Adrenal gland (tissue), 12 donors: ENCODE data around the gene RNF222. TPM values are rescaled to one million over a fixed set of nuclear protein-coding genes. Genes with fewer than 3 reads are reported as not detected.

Experiments used
- DNase-seq, 7 donors: peaks; one replicate each; pipeline ENCODE4 v3.0.0-alpha.2; 2019 to 2020
- H3K27ac ChIP-seq, 5 donors: fragments of 200-600 bp; sonication (generic) in 4 of 5; 1 replicate in 3 of 5; 2 replicates in 2 of 5; pipeline versions ENCODE4 v1.5.1 to v1.8.0; 2016 to 2020; ENCODE audit warnings: mild to moderate bottlenecking in 1 of 5
- H3K27me3 ChIP-seq: fragments of 200-600 bp; 2 replicates; pipeline ENCODE4 v1.8.0; 2021
- H3K36me3 ChIP-seq, 2 donors: fragments of 200-600 bp; replicated peaks in 1 of 2; 1 replicate in 1 of 2; 2 replicates in 1 of 2; pipeline versions ENCODE4 v1.5.1 to v1.8.0; 2018 to 2022
- H3K4me1 ChIP-seq, 2 donors: fragments of 200-600 bp; replicated peaks in 1 of 2; 1 replicate in 1 of 2; 2 replicates in 1 of 2; pipeline versions ENCODE4 v1.5.1 to v1.8.0; 2018 to 2021
- H3K4me3 ChIP-seq, 4 donors: fragments of 200-600 bp; sonication (generic) in 3 of 4; one replicate each; pipeline ENCODE4 v1.5.1; 2016 to 2018
- H3K9me3 ChIP-seq, 3 donors: fragments of 200-600 bp; sonication (generic) in 1 of 3; replicated peaks in 1 of 3; 1 replicate in 2 of 3; 2 replicates in 1 of 3; pipeline versions ENCODE4 v1.5.1 to v1.8.0; 2016 to 2021
- POLR2A ChIP-seq, 2 donors: fragments of 450-650 bp; IDR thresholded peaks; one replicate each; pipeline ENCODE4 v1.6.1; 2017; ENCODE audit warnings: antibody characterized with exemption in 2 of 2, mild to moderate bottlenecking in 2 of 2, moderate library complexity in 1 of 2
- WGBS, 4 donors: extraction: QIAGEN DNeasy Blood & Tissue Kit in 2 of 4; methylation state at CpG; one replicate each; pipeline versions ENCODE4 v1.1.5 to v1.1.7; 2013 to 2017; 5-methylcytosine and 5-hydroxymethylcytosine counted together
- intact Hi-C, 2 donors: fragments of 100-400 bp; cut with DNase I; formaldehyde crosslinking; loops; one replicate each; pipeline versions ENCODE4 v1.14.1 to v1.15.0; 2022 to 2023
- polyA plus RNA-seq, 3 donors: library from polyadenylated mRNA; stranded (reverse); fragments of 200-250 nt in 2 of 3; fragments of 350-450 nt in 1 of 3; fragmentation: Illumina TruSeq in 1 of 3; extraction: RNeasy Lipid Tissue Mini Kit (QIAGEN cat#74804) in 1 of 3; gene quantifications; one replicate each; pipeline ENCODE4 v1.2.3, GENCODE V29; 2013 to 2014
- total RNA-seq, 9 donors: library from RNA; depleted of rRNA in 4 of 9; stranded (reverse); fragments of >200 nt in 4 of 9; fragments of 120-200 nt in 1 of 9; fragmentation: NEBNext Ultra II Directional in 1 of 9; extraction: Animal tissue kit (Norgen Biotek cat#: 25700) in 1 of 9; gene quantifications; one replicate each; pipeline versions ENCODE4 v1.1.0 to v1.2.4, GENCODE V29; 2013 to 2023
- TF ChIP-seq, protein P1 (sequence below), 6 experiments: fragments of 450-650 bp in 4 of 6; fragments of 200-600 bp in 2 of 6; sonication (generic) in 1 of 6; IDR thresholded peaks; 1 replicate in 5 of 6; 2 replicates in 1 of 6; pipeline versions ENCODE4 v1.5.1 to v1.8.0; 2016 to 2021; ENCODE audit warnings: antibody characterized with exemption in 6 of 6, mild to moderate bottlenecking in 2 of 6, moderate library complexity in 1 of 6
- donor health status: healthy with polysubstance abuse.
- donor health status: Bipolar disorder and iron deficiency.
- donor health status: DM: yes; HTN: yes; CAD: no.
- donor health status: DM: no; HTN: no; CAD: no.
- donor health status: DM: no; HTN: no; CAD: no.
- donor health status: DM: yes; HTN: yes; CAD: no.

The RNF222 gene
- total and polyA plus RNA-seq, 12 donors = not detected

DNA sequence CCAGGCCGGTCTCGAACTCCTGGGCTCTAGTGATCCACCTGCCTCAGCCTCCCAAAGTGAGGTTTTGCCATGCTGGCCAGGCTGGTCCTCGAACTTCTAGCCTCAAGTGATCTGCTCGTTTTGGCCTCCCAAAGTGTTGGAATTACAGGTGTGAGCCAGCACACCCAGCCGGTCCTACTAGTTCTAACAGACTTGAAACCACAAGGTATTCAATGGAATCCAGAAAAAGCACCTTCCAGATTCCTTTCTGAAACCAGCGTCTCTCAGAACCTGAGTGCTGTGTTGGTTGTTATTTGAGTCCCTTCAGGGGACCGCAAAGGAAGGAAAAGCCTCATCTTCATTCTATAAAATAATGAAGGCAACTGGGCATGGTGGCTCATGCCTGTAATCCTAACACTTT lies 25.2 kb downstream of the RNF222 start:
- H3K36me3 ChIP-seq = peaks cover 0 to 18% of the 10 kb centered on the region in 2 donors
- no peaks in the 10 kb centered on the region for H3K27me3 ChIP-seq
- H3K9me3 ChIP-seq = no peaks in the 10 kb centered on the region
- intact Hi-C loops = no loop called here
- no peak overlapping the region for H3K4me3 ChIP-seq
- no peak for TF ChIP-seq POLR2A (IDR thresholded peaks at IDR 0.05)
- WGBS, 4 donors = 91 to 95% (median 92%) methylated on average over 7 of the region's 7 CpGs
- no peak overlapping the region for H3K27ac ChIP-seq
- DNase-seq = no peak
- peaks cover 5 to 19% of the 10 kb centered on the region in 2 donors for H3K4me1 ChIP-seq

DNA sequence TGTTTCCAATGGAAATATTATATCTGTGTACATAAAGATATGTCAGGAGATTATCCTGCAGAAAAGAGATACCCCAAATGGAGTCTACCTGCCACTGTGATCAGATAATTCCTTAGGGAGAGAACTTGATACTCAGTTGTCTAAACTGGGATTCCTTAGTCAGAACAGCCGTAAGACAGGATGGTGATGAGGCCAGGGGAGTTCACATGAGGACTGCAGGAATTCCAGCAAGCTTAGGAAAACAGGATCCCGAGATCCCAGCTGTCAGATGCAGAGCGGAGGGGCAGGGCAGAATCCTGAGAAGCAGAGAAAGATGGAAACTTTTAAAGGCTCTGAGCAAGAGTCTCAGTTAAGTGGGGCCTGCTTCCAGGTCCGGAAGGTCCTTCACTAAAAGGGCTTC lies 25.8 kb downstream of the RNF222 start:
- WGBS, 4 donors = 75 to 89% (median 81%) methylated on average over 4 of the region's 4 CpGs
- peaks cover 0 to 13% of the 10 kb centered on the region in 2 donors for H3K36me3 ChIP-seq
- peaks cover 2 to 16% of the 10 kb centered on the region in 2 donors for H3K4me1 ChIP-seq
- H3K4me3 ChIP-seq = no peak overlapping the region
- no peak for DNase-seq
- intact Hi-C loops = no loop called here
- H3K27ac ChIP-seq = no peak overlapping the region
- no peaks in the 10 kb centered on the region for H3K27me3 ChIP-seq
- no peak for TF ChIP-seq POLR2A (IDR thresholded peaks at IDR 0.05)
- TF ChIP-seq, protein P1, sequence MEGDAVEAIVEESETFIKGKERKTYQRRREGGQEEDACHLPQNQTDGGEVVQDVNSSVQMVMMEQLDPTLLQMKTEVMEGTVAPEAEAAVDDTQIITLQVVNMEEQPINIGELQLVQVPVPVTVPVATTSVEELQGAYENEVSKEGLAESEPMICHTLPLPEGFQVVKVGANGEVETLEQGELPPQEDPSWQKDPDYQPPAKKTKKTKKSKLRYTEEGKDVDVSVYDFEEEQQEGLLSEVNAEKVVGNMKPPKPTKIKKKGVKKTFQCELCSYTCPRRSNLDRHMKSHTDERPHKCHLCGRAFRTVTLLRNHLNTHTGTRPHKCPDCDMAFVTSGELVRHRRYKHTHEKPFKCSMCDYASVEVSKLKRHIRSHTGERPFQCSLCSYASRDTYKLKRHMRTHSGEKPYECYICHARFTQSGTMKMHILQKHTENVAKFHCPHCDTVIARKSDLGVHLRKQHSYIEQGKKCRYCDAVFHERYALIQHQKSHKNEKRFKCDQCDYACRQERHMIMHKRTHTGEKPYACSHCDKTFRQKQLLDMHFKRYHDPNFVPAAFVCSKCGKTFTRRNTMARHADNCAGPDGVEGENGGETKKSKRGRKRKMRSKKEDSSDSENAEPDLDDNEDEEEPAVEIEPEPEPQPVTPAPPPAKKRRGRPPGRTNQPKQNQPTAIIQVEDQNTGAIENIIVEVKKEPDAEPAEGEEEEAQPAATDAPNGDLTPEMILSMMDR (IDR thresholded peaks at IDR 0.05) = no peak
- H3K9me3 ChIP-seq = no peaks in the 10 kb centered on the region

DNA sequence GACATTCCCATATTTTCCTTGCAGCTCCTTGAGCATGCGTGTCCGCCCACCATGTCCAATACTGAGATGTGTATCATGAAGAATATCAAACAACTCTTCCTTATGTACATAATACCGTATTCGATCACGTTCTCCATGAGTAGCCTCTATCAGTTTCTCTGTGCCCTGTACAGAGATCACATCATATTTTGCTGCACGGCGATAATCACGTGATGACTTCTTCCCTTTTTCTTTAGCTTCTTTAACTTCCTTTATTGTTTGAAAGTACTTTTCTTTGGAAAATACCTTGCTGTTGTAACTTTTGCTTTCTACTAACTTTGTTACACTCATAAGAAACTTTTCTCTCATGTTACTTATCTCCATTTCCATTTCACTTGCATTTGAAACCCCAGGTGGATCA lies 27.7 kb downstream of the RNF222 start:
- H3K9me3 ChIP-seq = no peaks in the 10 kb centered on the region
- 76 to 88% (median 85%) methylated on average over 8 of the region's 8 CpGs for WGBS, 4 donors
- H3K27me3 ChIP-seq = no peaks in the 10 kb centered on the region
- H3K4me1 ChIP-seq = peaks cover 5 to 6% of the 10 kb centered on the region in 2 donors
- H3K27ac ChIP-seq = no peak overlapping the region
- H3K36me3 ChIP-seq = peaks cover 0 to 13% of the 10 kb centered on the region in 2 donors
- intact Hi-C loops = no loop called here
- no peak overlapping the region for H3K4me3 ChIP-seq
- DNase-seq = no peak
- TF ChIP-seq, protein P1 (IDR thresholded peaks at IDR 0.05) = no peak
- TF ChIP-seq POLR2A (IDR thresholded peaks at IDR 0.05) = no peak

DNA sequence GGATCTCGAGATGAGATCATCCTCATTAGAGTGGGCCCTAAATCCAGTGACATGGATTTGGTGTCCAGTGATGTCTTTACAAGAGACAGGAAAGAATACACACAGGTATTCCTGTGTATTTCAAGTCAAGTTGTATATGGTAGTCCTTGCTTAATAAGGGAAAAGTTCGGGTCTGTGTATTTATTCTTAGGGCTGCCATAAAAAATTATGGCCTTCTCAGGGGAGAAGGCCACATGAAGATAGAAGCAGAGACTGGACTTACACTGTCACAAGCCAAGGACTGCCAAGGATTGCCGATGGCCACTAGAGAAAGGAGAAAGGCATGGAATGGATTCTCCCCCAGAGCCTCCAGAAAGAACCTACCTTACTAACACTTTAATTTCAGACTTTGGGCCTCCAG lies 29.4 kb downstream of the RNF222 start:
- Histone ChIP-seq H3K4me1 (peaks cover 4 to 5% of the 10 kb centered on the region in 2 donors), H3K27ac (no peak overlapping the region), H3K27me3 (no peaks in the 10 kb centered on the region), H3K36me3 (peaks cover 0 to 13% of the 10 kb centered on the region in 2 donors), H3K4me3 (no peak overlapping the region), H3K9me3 (no peaks in the 10 kb centered on the region)
- TF ChIP-seq, protein P1 (IDR thresholded peaks at IDR 0.05) = no peak
- TF ChIP-seq POLR2A (IDR thresholded peaks at IDR 0.05) = no peak
- 58 to 79% (median 70%) methylated on average over 3 of the region's 3 CpGs for WGBS, 4 donors
- intact Hi-C loops = no loop called here
- no peak for DNase-seq

DNA sequence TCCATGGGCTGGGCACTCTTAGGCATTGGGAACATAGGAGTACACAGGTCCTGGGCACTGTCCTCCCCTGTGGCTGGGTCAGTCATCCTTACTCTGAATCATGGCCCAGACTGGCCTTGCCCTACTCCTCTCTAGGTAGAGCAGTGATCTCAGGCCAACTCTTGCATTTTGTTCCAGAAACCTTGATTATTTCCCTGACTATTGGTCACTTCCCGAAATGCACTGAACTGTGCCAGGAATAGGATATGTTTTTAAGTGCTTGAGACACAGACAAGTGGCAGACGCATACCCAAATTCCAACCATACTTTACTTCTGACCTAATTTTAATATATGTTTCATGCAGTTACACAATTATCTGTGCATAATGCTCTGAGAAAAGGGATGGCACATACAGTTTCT lies 31.4 kb downstream of the RNF222 start:
- WGBS, 4 donors = 32 to 40% (median 35%) methylated on average over 2 of the region's 2 CpGs
- intact Hi-C loops = no loop called here
- Histone ChIP-seq H3K36me3 (peaks cover 0 to 13% of the 10 kb centered on the region in 2 donors), H3K9me3 (no peaks in the 10 kb centered on the region), H3K27me3 (no peaks in the 10 kb centered on the region), H3K4me1 (peaks cover 4 to 5% of the 10 kb centered on the region in 2 donors), H3K27ac (peak overlapping the region in 4 of 5 donors; percentile 15 to 79 (median 65)), H3K4me3 (no peak overlapping the region)
- peak; percentile 60 to 92 (median 85) for DNase-seq
- TF ChIP-seq POLR2A (IDR thresholded peaks at IDR 0.05) = no peak
- TF ChIP-seq, protein P1 (IDR thresholded peaks at IDR 0.05) = no peak
